ENCODE data around the gene SRY.
"Not testable (repeated sequence)": the region's sequence is repeated elsewhere in the genome, so short reads cannot be mapped to it uniquely, and the experiment has no call there.

SRY gene

GRCh38 chrY:2787600-2787999, at the start of gene SRY:
TSS of gene SRY (minus strand) at chrY:2787682. CDS start at chrY:2787603, 79 bp downstream.
- DNase-seq = no peak

GRCh38 chrY:2837078-2837477, 49.6 kb upstream of the SRY start:
- no peak for DNase-seq

- no peak for DNase-seq
Observed at GRCh38 chrY:2835230-2835629, 47.7 kb upstream of the SRY start.

- no peak for DNase-seq
Observed at GRCh38 chrY:2828497-2828896, 41.0 kb upstream of the SRY start.

GRCh38 chrY:2824471-2824870, 37.0 kb upstream of the SRY start:
- no peak for DNase-seq

GRCh38 chrY:2817146-2817896, 29.8 kb upstream of the SRY start:
- DNase-seq = not testable (repeated sequence)

GRCh38 chrY:2800246-2800645, 12.8 kb upstream of the SRY start:
- DNase-seq = no peak

GRCh38 chrY:2797991-2798390, 10.5 kb upstream of the SRY start:
- no peak for DNase-seq

- no peak for DNase-seq
Observed at GRCh38 chrY:2796977-2797523, 9.6 kb upstream of the SRY start.

- DNase-seq = no peak
Observed at GRCh38 chrY:2789756-2790155, 2.3 kb upstream of the SRY start.

- DNase-seq = peak in 2 of 56 donors; percentile 0
Observed at GRCh38 chrY:2786876-2787512, 488 bp downstream of the SRY start.

Measured in nucleus accumbens (tissue), 56 donors.